Stimulated activated CD8-positive, alpha-beta memory T cell treated with anti-CD3 and anti-CD28 coated beads, Interleukin-4, amount 100 ng/mL, for 24 hours (primary cell): ENCODE data around the gene MICAL2.

ENCODE experiments used
- DNase-seq: peaks from one replicate; pipeline ENCODE4 v3.0.0-alpha.2; 2020; ENCODE audit warnings: low read depth

Gene MICAL2

DNA sequence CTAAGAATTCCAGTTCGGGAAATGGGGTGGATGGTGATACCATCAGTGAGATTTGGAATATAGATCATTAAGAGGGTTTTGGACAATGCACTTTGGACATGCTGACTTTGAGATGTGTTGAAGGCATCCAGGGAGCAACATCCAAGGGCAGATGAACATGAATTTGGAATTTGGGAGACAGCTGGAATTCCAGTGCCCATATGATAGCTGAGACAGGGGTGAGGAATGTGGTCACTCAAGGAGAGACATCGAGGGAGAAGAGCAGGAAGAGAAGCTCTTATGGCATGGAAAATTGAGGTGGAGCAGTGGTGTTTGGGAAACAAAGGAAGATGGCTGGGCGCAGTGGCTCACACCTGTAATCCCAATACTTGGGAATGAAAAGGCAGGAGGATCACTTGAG is 11.8 kb upstream of the MICAL2 start:
- no peak for DNase-seq

DNA sequence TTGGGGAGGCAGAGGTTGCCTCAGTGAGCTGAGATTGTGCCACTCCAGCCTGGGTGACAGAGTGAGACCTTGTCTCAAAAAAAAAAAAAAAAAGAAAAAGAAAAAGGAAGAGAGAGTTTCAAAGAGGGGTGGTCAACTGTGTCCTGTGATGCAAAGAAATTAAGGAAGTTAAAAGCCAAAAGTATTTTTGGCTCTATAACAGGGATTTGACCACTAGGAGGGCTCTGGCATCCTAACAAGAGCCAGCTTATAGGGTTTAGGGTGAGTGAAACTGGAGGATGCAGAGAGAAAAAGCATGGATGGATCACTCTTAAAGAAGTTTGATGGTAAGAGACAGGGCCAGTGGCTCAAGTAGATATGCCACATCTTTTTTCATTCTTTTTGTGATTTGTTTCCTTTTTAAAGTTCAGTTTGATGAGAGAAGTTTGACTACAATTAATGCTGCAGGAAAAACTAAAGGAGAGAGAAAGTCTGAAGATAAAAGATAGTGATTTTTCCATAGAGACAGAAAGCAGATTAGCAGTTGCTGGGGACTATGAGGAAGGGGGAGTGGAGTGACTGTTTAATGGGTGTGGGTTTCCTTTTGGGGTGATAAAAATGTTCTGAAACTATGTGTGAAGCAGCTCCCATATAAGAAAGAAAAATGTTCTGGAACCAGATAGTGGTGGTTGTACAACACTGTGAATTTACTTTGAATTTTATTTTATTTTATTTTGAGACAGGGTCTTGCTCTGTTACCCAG is 11.1 kb upstream of the MICAL2 start:
- no peak for DNase-seq

DNA sequence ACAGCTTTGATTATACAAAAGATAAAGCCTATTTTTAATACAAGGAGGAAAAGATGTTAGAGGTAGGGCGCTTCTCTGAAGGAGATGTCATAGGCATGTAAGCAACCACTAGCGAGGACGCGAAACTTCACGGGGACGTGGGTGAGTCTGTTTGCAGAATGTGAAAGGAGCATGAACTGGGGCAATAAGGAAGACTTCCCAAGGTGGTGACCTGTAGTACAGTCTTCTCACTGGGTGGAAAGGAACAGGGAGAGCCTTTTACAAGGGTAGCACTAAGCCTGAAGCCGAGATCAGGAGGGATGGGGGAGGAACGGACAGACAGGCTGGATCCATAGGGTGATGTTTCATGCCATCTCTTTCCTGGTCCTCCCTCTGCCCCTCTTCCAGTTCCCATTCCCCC is 10.0 kb upstream of the MICAL2 start:
- no peak for DNase-seq

DNA sequence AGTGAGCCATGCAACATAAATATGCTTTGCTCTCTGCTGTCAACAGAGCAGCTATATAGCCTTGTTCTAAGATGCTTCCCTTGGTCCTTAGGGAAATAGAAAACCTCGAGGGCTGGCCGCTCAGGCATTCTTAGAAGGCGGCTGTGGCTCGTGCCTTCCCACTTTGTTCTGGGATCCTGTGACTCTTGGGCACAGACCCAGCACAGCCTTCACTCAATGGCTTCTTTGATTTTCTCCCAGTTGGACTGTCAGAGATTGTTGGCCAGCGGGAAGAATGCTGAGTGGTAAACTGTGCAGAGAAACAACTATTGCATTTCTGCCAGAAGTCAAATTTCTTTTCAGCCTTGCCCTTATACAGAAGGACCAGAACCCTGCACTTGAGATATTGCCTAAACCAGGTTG is 9.5 kb upstream of the MICAL2 start:
- no peak for DNase-seq

DNA sequence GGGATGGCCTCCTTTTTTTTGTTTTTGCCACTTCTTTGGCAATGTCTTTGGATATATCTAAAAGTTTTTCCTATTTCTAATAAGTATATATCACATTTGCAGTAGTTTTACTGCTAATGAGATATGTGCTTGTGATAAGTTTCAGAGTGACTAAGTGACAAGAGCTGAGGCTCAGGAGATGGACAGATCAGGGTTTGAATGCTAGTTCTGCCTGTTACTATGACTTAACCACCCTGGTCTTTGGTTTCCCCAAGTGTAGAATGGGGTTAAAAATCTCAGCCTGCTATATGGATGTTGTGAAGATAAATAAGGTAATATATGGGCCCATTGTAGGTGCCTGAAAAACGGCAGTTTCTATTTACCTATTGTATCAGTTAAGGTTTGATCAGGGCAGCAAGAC is 9.1 kb upstream of the MICAL2 start:
- DNase-seq: no peak

GRCh38 chr11:12102588-12103410 is 7.6 kb upstream of the MICAL2 start:
- no peak for DNase-seq

- no peak for DNase-seq
Observed at GRCh38 chr11:12103411-12104225, 6.8 kb upstream of the MICAL2 start.

DNA sequence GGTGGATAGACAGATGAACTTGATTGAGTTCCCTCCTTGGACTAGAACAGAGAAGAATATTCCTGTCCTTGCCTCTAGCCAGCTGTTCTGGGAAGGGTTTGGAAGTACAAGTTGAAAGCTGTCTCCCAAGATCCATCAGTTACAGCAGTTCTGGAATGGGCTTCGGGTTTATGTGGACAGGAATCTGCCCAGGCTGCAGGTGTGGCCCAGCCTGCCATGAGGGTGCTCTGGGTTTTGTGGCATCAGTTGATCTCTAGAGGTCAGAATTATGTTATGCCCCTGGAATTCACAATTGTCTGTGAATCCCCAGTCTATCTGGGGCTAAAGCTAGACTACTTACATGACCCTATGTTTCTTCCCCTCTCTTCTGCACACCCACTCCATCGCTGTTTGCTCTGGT is 4.9 kb upstream of the MICAL2 start:
- no peak for DNase-seq

GRCh38 chr11:12106101-12106500 is 4.3 kb upstream of the MICAL2 start:
- no peak for DNase-seq

GRCh38 chr11:12106501-12106900 is 3.9 kb upstream of the MICAL2 start:
- DNase-seq: no peak

DNA sequence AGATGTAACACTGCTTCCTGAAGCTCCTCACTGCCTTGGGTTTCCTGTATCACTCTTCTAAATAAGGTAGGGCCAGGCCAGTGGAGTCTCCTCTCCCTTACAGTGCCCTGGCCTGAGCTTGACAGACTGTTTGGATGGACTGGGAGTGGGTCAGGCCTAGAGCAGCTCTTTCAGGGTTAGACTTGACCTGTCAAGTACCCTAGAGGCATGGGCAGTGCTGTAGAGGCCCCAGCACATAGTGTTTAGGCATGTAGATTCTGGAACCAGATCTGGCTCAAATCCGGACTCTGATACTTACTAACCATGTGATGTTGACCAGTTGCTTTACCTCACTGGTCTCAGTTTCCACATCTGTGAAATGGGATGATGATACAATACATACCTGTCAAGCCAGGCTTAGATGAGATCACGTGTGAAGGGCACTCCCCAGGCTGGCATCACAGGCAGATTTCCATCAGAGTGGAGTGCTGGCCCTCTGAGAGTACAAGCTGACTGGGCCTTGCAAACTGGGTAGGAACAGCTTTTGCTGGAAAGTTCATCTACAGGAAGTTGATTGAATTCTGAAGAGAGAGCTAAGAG is 1.4 kb upstream of the MICAL2 start:
- DNase-seq: no peak

- no peak for DNase-seq
Observed at GRCh38 chr11:12109591-12110196, 696 bp upstream of the MICAL2 start.

DNA sequence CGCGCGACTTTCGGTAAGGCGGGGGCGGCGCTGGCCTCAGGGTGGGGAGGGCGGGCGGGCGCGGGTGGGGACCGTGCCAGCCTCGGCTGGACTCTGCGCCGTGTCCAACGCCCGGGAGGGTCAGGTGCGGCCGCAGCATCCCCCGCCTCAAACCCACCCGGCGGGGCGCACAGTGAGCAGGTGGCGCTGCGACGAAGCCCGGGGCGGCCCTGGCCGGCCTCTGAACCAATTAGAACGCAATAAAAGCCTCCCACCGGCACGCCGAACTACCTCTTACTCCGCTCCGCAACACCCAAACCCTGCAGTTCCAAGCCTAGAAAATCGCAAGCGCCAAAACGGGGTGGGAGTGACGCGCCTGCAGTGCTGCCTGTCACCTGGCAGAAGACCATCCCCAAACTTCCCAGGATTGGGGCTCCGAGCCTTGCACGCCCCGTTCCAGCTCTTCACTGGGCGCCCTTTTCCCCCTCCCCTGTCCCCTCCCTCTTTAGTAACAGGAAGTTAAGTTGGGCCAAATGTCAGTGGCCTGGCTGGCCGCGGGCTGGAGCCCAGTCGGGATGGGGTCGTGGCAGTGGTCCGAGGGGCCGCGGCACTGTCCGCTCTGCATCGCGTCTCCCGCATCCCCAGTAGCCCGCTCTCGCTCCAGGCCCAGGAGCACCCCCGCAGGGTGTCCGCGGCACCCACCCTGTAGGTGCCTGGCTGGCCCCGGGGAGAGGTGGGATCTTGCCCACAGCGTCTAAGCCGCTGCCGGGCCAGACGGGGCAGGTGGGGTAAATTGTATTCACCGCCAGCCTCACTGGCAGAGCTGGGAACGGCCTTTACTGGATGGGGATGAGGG is 541 bp downstream of the MICAL2 start:
- no peak for DNase-seq

- no peak for DNase-seq
Observed at GRCh38 chr11:12111549-12112520, 1.4 kb downstream of the MICAL2 start.

DNA sequence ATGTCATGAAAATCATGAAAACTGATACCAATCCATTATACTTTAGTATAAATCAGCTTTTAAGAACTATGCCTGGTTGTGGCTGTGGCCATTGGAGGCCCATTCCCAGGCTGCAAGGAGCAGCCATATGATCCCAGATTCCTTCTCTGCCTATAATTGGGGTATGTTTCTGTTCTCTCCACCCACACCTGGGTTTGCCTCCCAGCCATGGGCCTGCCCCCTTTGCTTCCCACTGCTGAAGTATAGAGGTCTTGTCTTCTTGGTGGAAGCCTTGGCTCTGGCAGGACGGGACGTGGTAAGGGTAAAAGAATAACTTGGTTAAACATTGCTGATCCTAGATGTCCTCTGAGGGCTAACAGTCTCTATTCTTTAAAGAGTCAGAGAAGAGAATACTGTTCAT is 2.4 kb downstream of the MICAL2 start:
- DNase-seq: no peak

DNA sequence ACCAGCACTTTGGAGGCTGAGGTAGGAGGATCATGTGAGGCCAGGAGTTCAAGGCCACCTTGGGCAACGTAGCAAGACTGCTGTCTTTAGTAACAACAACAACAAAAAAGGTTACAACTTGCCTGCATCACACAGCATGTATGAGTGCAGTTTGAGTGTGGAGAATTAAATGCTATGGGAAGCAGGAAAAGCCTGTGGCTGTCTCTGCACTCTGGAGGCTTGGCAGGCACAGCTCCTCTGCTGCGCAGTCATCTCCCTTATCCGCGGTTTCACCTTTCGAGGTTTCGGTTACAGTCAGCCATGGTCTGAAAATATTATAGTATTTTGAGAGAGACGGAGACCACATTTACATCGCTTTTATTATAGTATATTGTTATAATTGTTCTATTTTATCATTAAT is 2.9 kb downstream of the MICAL2 start:
- DNase-seq: no peak

DNA sequence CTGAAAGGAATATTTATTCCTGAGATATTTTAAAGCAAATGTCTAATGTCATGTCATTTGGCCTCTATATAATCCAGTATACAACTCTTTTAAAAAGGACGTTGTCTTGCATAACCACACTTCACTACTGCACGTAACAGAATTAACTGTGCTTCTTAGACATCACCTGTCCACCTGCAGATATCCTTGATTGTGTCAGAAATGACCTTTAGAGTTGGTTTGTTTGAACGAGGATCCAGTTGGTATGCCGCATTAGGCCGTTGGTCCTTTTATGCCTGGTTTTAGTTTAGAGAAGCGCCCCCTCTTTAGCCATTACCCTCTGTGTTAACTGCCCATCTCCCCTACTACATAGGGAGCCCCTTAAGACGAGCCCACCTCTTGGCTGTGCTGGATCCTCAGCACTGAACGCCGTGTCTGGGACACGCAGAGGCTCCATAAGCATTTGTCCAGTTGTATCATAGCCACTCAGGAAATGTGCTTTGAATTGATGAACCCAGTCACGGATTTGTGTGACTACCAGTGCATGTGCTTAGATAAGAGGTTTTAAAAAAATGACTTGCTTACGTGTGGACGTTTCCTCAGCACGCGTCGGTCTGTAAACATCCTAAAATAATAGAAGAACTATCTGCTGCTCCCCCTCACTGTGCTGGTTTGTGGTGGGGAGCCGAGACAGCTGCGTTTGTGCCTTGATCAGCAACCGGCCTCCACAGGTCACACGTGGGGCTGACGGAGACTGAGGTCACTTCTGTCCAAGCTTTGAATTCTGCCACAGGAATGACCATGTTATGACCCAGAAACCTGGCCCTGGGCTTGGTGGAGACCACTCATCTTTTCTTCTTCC is 4.0 kb downstream of the MICAL2 start:
- no peak for DNase-seq

GRCh38 chr11:12116425-12117032 is 6.1 kb downstream of the MICAL2 start:
- no peak for DNase-seq
